RKO (cell line): Measurements from ENCODE around the gene MYO15A.
A peak's percentile ranks its signal among the peaks of the same experiment; 100 is the strongest.

Experiments
- DNase-seq: peaks from one replicate; pipeline ENCODE4 v3.0.0-alpha.2; 2016; ENCODE audit warnings: low spot score

Gene MYO15A

GRCh38 chr17:18224053-18224386 lies 115.5 kb downstream of the MYO15A start:
- no peak for DNase-seq

- no peak for DNase-seq
Observed at GRCh38 chr17:18224387-18225120, 116.0 kb downstream of the MYO15A start.

DNA sequence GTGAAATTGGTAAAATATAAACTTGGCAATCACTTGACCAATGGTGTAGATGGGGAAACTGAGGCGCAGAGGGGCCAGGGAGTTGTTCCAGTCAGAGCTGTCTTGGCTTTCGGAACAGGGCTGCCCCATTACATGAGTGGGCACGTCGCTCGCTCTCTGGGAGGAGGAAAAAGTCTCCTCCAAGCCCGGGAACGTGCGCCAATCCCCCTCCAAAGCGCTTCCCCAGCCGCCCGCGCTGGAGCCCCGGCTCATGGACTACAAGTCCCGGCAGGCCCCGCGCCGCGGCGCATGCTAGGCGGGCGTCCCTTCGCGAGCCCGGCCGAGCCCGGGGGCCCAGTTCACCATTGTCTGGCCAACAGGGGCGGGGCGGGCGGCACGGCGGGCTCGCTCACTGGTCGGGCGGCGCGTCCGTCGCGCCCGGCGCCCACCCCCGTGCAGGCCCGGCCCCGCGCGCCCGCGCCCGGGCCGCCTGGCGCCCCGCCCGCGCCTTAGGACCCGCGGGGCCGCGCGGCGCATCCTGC lies 116.6 kb downstream of the MYO15A start, which contains the start of gene LLGL1:
Gene LLGL1, plus strand, starts transcription at position 515 of the 521 bp plus-strand sequence. CDS start 48 bp downstream, outside the sequence.
- peak; percentile 95 for DNase-seq

DNA sequence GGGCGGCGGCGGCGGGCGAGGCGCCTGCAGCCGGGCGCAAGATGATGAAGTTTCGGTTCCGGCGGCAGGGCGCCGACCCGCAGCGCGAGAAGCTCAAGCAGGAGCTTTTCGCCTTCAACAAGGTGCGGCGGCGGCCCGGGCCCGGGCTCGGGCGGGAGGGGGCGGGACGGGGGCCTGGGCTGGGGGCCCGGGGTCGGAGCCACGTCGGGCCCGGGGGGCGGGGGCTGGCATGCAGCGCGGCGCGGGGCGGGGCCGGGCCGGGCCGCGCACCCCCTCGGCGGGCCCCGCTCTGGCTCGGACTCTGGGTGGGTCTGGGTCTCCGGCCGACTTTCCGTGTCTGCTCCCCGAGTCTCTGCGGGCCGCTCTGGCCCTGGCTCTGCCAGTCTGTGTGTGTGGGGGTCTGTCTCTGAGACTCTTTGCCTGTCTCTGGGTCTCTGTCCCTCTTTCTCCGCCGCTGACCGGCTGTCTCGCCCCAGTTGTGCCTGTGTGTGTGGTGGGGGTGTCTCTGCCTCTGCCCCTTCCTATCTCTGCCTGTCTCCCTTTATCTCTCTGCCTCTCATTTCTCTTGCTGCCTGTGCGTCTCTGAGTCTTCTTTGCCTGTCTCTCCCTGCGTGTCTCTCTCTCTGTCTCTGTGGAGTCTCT lies 117.2 kb downstream of the MYO15A start:
- DNase-seq: peak; percentile 32

- DNase-seq: no peak
Observed at GRCh38 chr17:18226284-18226945, 117.9 kb downstream of the MYO15A start.

DNA sequence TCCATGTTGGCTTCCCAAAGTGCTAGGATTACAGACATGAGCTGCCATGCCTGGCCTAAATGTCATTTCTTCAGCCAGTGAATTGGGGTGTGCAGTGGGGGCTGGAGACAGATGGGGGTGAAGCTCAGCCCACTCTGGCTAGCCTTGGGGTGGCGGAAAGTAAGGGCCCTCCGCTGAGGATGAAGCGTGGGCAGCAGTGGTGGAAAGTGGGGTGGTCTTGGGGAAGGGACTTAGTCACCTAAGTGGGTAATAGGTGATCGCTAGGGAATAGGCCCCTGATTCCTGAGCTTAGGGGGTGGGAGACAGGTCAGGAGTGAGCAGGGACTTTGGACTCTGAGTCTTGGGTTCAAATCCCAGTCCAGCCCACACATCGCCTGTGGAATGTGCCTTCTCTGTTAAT lies 119.1 kb downstream of the MYO15A start:
- DNase-seq: no peak

- DNase-seq: no peak
Observed at GRCh38 chr17:18228176-18228682, 119.7 kb downstream of the MYO15A start.

GRCh38 chr17:18229254-18229653 lies 120.7 kb downstream of the MYO15A start:
- DNase-seq: no peak
